Measurements from ENCODE around the gene OR2S2. TPM values are rescaled to one million over a fixed set of nuclear protein-coding genes. Genes with fewer than 3 reads are reported as not detected.
A peak's percentile ranks its signal among the peaks of the same experiment; 100 is the strongest.

OR2S2 gene
- total and polyA plus RNA-seq, 2 of the 4 experiments (the other 2 are of a cell fraction): 0.46 to 0.90 TPM

GRCh38 chr9:35939679-35940250 is 18.2 kb downstream of the OR2S2 start (continued):
- TF ChIP-seq NFE2L2 (IDR thresholded peaks at IDR 0.05; ENCODE audit: low read depth, low read length): no peak

GRCh38 chr9:35938474-35939356 is 19.2 kb downstream of the OR2S2 start:
- in situ Hi-C loops (cut with MboI; ENCODE audit: low sequenced_read_pairs) (no loop called here), dilution Hi-C loops (cut with HindIII; ENCODE audit: low sequenced_read_pairs, unreplicated experiment) (no loop called here), intact Hi-C loops (cut with micrococcal nuclease) (no loop called here)
- WGBS, 2 experiments (ENCODE audit: extremely low coverage in 2 of 2, insufficient read length in 1 of 2): 83% methylated on average over 3 of the region's 10 CpGs; no CpG with 5 or more reads in 1 of the 2 experiments
- H2AFZ ChIP-seq (replicated peaks; ENCODE audit: low read length, poor library complexity): no peak overlapping the region
- peak overlapping the region; percentile 89 for H2BK120ac ChIP-seq (ENCODE audit: low read depth, low read length)
- H2BK5ac ChIP-seq (ENCODE audit: low read depth, low read length, poor library complexity, severe bottlenecking): peak overlapping the region; percentile 100
- H3K9me1 ChIP-seq (ENCODE audit: insufficient read depth, low read length): peaks cover 12% of the 10 kb centered on the region; the same call in 1 of the 2 replicates
- H3K9me3 ChIP-seq (ENCODE audit: control insufficient read depth, insufficient read depth, low read length): no peaks in the 10 kb centered on the region
- H3K14ac ChIP-seq (replicated peaks; ENCODE audit: low read depth, low read length): peak overlapping the region; percentile 71; the same call in 1 of the 2 replicates
- H3K27me3 ChIP-seq (ENCODE audit: control insufficient read depth, insufficient read depth, low read length): no peaks in the 10 kb centered on the region
- H4K91ac ChIP-seq (ENCODE audit: insufficient read depth, low read depth, low read length): peak overlapping the region; percentile 74
- H3K9ac ChIP-seq (ENCODE audit: low read depth, low read length): no peak overlapping the region
- ChIA-PET CTCF (no interaction called here), POLR2A (ENCODE audit: unreplicated experiment) (no interaction called here)
- H3K27ac ChIP-seq (ENCODE audit: insufficient read depth, low read length): 0 out of 2 replicates have a peak overlapping the region, but pooled peaks have one; percentile 17
- no TSS peak for BruUV-seq (replicated peaks)
- no peak overlapping the region for H3K4me2 ChIP-seq (ENCODE audit: low read depth, low read length)
- H4K20me1 ChIP-seq (ENCODE audit: insufficient read depth, low read length): no peaks in the 10 kb centered on the region
- H4K8ac ChIP-seq (ENCODE audit: low read depth in 2 of 2, low read length in 2 of 2): peak overlapping the region; percentile 1 to 68; a peak in 2 of 4 replicates
- peaks cover 0 to 4% of the 10 kb centered on the region in 2 experiments; a peak in 1 of 4 replicates for H3K79me1 ChIP-seq (ENCODE audit: low read depth in 1 of 2, low read length in 2 of 2)
- H4K5ac ChIP-seq (ENCODE audit: low read depth, low read length): peak overlapping the region; percentile 75; the same call in 1 of the 2 replicates
- ATAC-seq (ENCODE audit: low read depth) (no peak), DNase-seq (no peak)
- H3K4me1 ChIP-seq (ENCODE audit: control insufficient read depth, insufficient read depth, low read length): peaks cover 14% of the 10 kb centered on the region
- peak overlapping the region; percentile 91 for H2BK20ac ChIP-seq (ENCODE audit: low read depth, low read length)
- peak overlapping the region; percentile 92 for H3K4ac ChIP-seq (ENCODE audit: low read depth, low read length)
- H3K18ac ChIP-seq (ENCODE audit: low read depth, low read length): peak overlapping the region; percentile 69; the same call in 1 of the 2 replicates
- no peaks in the 10 kb centered on the region for H3K36me3 ChIP-seq (ENCODE audit: control insufficient read depth, insufficient read depth, low read length)
- peak overlapping the region; percentile 89; the same call in 1 of the 3 replicates for H2BK15ac ChIP-seq (ENCODE audit: low read depth, low read length)
- H2AK5ac ChIP-seq (ENCODE audit: low read depth, low read length): peak overlapping the region; percentile 93
- H3K23ac ChIP-seq (ENCODE audit: low read depth, low read length): peak overlapping the region; percentile 4; the same call in 1 of the 2 replicates
- no peak overlapping the region for H3K56ac ChIP-seq (ENCODE audit: extremely low read depth, insufficient read depth, low read length)
- peak overlapping the region; percentile 88 for H2AK9ac ChIP-seq (replicated peaks; ENCODE audit: low read depth, low read length, poor library complexity)
- H3K4me3 ChIP-seq (ENCODE audit: insufficient read depth, low read depth, low read length): no peak overlapping the region
- TF ChIP-seq USF2 (IDR thresholded peaks at IDR 0.05; ENCODE audit: low read depth, low read length) (no peak), ELK1 (IDR thresholded peaks at IDR 0.05; ENCODE audit: borderline replicate concordance, low read depth, low read length) (no peak), NFE2L2 (IDR thresholded peaks at IDR 0.05; ENCODE audit: low read depth, low read length) (no peak), FOS (IDR thresholded peaks at IDR 0.05; ENCODE audit: low read depth, low read length) (no peak), MXI1 (IDR thresholded peaks at IDR 0.05; ENCODE audit: borderline replicate concordance, low read depth, low read length) (no peak), RFX5 (IDR thresholded peaks at IDR 0.05; ENCODE audit: low read depth, low read length) (no peak), MAFK (IDR thresholded peaks at IDR 0.05; ENCODE audit: low read depth, low read length) (no peak), CTCF (conservative IDR thresholded peaks at IDR 0.05; ENCODE audit: low read depth, low read length) (no peak), RCOR1 (IDR thresholded peaks at IDR 0.05; ENCODE audit: insufficient replicate concordance, low read length) (no peak), POLR2A (IDR thresholded peaks at IDR 0.05; ENCODE audit: low read depth, low read length) (no peak)

Measured in IMR-90 (cell line).